MM.1S (cell line): ENCODE data around the gene TNKS1BP1.
A peak's percentile ranks its signal among the peaks of the same experiment; 100 is the strongest.

Source experiments
- EZH2 ChIP-seq: fragments of 300-600 bp; sonication (generic); optimal IDR thresholded peaks from 2 replicates; pipeline ENCODE3; 2017; ENCODE audit warnings: low read depth, mild to moderate bottlenecking, antibody characterized with exemption, low read length, mixed read lengths
- TF ChIP-seq, protein P1 (sequence below): fragments of 300-600 bp; sonication (generic); IDR thresholded peaks from 2 replicates; pipeline ENCODE4 v1.5.1; 2016; ENCODE audit warnings: antibody characterized with exemption, low read length, mixed read lengths

DNA sequence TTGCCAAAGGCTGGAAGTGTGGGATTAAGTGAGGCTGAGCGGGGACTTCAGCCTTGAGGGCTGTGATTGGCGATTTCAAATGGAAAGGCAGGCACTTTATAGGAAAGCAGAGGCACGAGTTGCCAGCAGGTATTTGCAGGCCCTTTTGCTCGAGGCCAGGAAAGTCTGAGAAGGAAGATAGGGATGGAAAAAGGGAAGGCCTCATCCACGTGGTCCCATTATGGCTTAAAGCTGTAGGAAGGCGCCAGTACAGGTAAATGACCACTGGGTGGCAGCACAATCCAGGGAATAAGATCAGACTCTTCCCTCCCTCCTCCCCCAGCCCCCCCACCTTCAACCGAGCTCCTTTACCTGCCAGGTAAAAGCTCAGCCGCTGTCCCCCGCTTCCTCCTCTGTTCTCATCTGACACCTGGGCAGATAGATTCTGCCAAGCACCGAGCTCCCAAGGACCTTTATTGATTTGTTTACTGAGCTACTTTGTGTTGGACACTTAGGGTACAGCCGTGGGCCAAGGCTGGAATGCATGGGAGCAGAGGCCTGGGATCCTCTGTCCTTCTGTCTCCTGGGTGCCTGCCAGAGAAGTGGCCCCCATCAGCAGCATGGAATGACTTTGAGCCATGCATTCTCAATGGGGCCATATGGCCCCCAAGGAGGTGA lies 20.9 kb upstream of the TNKS1BP1 start:
- TF ChIP-seq EZH2: no peak
- TF ChIP-seq, protein P1, sequence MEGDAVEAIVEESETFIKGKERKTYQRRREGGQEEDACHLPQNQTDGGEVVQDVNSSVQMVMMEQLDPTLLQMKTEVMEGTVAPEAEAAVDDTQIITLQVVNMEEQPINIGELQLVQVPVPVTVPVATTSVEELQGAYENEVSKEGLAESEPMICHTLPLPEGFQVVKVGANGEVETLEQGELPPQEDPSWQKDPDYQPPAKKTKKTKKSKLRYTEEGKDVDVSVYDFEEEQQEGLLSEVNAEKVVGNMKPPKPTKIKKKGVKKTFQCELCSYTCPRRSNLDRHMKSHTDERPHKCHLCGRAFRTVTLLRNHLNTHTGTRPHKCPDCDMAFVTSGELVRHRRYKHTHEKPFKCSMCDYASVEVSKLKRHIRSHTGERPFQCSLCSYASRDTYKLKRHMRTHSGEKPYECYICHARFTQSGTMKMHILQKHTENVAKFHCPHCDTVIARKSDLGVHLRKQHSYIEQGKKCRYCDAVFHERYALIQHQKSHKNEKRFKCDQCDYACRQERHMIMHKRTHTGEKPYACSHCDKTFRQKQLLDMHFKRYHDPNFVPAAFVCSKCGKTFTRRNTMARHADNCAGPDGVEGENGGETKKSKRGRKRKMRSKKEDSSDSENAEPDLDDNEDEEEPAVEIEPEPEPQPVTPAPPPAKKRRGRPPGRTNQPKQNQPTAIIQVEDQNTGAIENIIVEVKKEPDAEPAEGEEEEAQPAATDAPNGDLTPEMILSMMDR: peak; percentile 66
